DOHH2 (cell line): ENCODE results near the gene USP8.

Source experiments
- H3F3A ChIP-seq: fragments of 200-600 bp; sonication (generic), shearing (Covaris generic); 2 replicates; pipeline ENCODE4 v1.6.0; 2016; ENCODE audit warnings: antibody characterized with exemption, mild to moderate bottlenecking; ENCODE audit not compliant: control insufficient read depth, insufficient read depth
- H3K27ac ChIP-seq: fragments of 200-600 bp; sonication (generic); 2 replicates; pipeline ENCODE4 v1.5.1; 2014; ENCODE audit warnings: low read depth, mild to moderate bottlenecking, low read length, moderate library complexity
- H3K27me3 ChIP-seq: fragments of 200-600 bp; sonication (generic); 2 replicates; pipeline ENCODE4 v1.6.1; 2014; ENCODE audit warnings: mild to moderate bottlenecking, low read length, mixed read lengths; ENCODE audit not compliant: control insufficient read depth
- H3K36me3 ChIP-seq: fragments of 200-600 bp; sonication (generic); 2 replicates; pipeline ENCODE4 v1.6.1; 2014; ENCODE audit warnings: mild to moderate bottlenecking, low read length, moderate library complexity, mixed read lengths; ENCODE audit not compliant: control insufficient read depth
- H3K4me1 ChIP-seq: fragments of 200-600 bp; sonication (generic); 2 replicates; pipeline ENCODE4 v1.6.1; 2014; ENCODE audit warnings: mild to moderate bottlenecking, low read length, mixed read lengths; ENCODE audit not compliant: control insufficient read depth
- H3K4me2 ChIP-seq: fragments of 200-600 bp; sonication (generic); 2 replicates; pipeline ENCODE4 v1.6.0; 2014; ENCODE audit warnings: mild to moderate bottlenecking, low read length, moderate library complexity
- H3K4me3 ChIP-seq: fragments of 200-600 bp; sonication (generic); 2 replicates; pipeline ENCODE4 v1.5.1; 2014; ENCODE audit warnings: mild to moderate bottlenecking, low read length, mixed read lengths
- H3K79me2 ChIP-seq: fragments of 200-600 bp; sonication (generic); 2 replicates; pipeline ENCODE4 v1.6.1; 2014; ENCODE audit warnings: mild to moderate bottlenecking, low read length, mixed read lengths; ENCODE audit not compliant: control insufficient read depth
- H3K9me2 ChIP-seq: fragments of 200-600 bp; sonication (generic); replicated peaks from 2 replicates; pipeline ENCODE4 v1.6.1; 2014; ENCODE audit warnings: mild to moderate bottlenecking, low read length, mixed read lengths; ENCODE audit not compliant: control insufficient read depth
- H3K9me3 ChIP-seq: fragments of 200-600 bp; sonication (generic); 2 replicates; pipeline ENCODE4 v1.6.1; 2014; ENCODE audit warnings: antibody characterized with exemption, low read length, mixed read lengths; ENCODE audit not compliant: control insufficient read depth, insufficient read depth
- H4K20me1 ChIP-seq: fragments of 200-600 bp; sonication (generic); 2 replicates; pipeline ENCODE4 v1.6.0; 2014; ENCODE audit warnings: low read depth, mild to moderate bottlenecking, antibody characterized with exemption, low read length, moderate library complexity; ENCODE audit not compliant: control insufficient read depth, insufficient read depth
- EZH2phosphoT487 ChIP-seq: fragments of 200-600 bp; sonication (generic); IDR thresholded peaks from 2 replicates; pipeline ENCODE4 v1.6.1; 2017; ENCODE audit warnings: borderline replicate concordance, mild to moderate bottlenecking, antibody characterized with exemption, low read length, moderate library complexity, mixed read lengths
- TF ChIP-seq, protein P1 (sequence below): fragments of 200-600 bp; sonication (generic); IDR thresholded peaks from one replicate; pipeline ENCODE4 v1.5.1; 2014; ENCODE audit warnings: antibody characterized with exemption, mild to moderate bottlenecking, low read depth, low read length; ENCODE audit not compliant: poor library complexity, severe bottlenecking

The USP8 gene

DNA sequence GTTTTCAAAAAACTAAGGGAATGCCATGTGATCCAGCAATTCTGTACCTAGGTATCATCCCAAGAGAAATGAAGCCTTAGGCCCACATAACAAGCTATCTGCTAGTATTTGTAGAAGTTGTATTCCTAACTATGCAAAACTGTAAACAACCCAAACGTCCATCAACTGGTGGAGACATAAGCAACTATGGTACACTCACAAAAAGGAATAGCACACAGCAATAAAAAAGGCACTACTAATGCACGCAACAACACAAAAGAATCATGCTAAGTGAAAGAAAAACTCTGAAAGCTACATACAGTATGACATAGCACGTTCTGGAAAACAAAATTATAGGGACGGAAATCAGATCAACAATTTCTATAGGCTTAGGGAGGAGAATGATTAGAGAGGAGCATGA, 107.0 kb downstream of the USP8 start:
- Histone ChIP-seq H3K79me2 (no peaks in the 10 kb centered on the region), H3K27ac (no peak overlapping the region)

DNA sequence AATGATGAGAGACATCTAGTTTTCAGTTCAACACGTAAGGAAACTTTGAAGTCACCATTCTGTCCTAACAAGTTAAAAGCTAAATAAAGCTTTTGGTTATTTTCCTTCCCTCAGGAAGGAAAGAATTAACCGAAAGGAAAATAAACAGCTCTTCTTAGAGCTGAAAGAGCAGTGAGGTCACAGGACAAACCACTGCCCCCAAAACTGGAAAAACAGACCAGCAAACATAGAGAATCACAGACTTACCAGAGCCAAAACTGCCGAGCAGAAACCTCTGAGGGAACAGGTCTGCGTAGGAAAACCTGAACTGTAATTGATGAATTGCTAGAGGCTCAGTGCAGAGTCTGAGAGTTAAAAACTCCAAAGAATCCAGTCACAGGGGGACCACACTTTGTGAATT, 107.6 kb downstream of the USP8 start:
- H3K27me3 ChIP-seq, result 0 out of 2 replicates have a peak, but pooled peaks cover 2% of the 10 kb centered on the region

More for the DNA sequence above, 107.0 kb downstream of the USP8 start:
- TF ChIP-seq, protein P1, sequence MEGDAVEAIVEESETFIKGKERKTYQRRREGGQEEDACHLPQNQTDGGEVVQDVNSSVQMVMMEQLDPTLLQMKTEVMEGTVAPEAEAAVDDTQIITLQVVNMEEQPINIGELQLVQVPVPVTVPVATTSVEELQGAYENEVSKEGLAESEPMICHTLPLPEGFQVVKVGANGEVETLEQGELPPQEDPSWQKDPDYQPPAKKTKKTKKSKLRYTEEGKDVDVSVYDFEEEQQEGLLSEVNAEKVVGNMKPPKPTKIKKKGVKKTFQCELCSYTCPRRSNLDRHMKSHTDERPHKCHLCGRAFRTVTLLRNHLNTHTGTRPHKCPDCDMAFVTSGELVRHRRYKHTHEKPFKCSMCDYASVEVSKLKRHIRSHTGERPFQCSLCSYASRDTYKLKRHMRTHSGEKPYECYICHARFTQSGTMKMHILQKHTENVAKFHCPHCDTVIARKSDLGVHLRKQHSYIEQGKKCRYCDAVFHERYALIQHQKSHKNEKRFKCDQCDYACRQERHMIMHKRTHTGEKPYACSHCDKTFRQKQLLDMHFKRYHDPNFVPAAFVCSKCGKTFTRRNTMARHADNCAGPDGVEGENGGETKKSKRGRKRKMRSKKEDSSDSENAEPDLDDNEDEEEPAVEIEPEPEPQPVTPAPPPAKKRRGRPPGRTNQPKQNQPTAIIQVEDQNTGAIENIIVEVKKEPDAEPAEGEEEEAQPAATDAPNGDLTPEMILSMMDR, result no peak
- no peak for TF ChIP-seq EZH2phosphoT487
- Histone ChIP-seq H3K9me2 (no peaks in the 10 kb centered on the region), H3K4me2 (no peak overlapping the region), H3K36me3 (no peaks in the 10 kb centered on the region), H3F3A (no peaks in the 10 kb centered on the region), H3K4me1 (no peaks in the 10 kb centered on the region), H3K9me3 (no peaks in the 10 kb centered on the region), H3K27me3 (peaks cover 3% of the 10 kb centered on the region; the same call in 1 of the 2 replicates), H4K20me1 (no peaks in the 10 kb centered on the region), H3K4me3 (no peak overlapping the region)

DNA sequence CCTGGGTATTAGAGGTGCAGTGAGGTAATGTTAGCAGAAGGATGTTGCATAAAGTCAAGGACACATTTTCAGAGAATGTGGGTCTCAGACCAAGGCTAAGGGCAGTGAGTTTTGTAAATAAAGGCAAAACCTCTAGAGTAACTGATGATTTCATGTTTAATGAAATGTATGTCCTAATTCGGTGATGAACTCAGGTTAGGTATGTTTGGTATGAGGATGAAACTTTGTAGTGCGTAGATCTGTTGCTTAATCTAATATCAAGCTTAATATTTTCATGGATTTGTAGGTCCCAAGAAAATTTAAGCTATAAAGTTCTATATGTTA, 118.6 kb downstream of the USP8 start:
- TF ChIP-seq EZH2phosphoT487, result no peak
- TF ChIP-seq, protein P1, result no peak
- no peaks in the 10 kb centered on the region for H3K9me3 ChIP-seq
- H4K20me1 ChIP-seq, result no peaks in the 10 kb centered on the region
- no peak overlapping the region for H3K4me2 ChIP-seq
- no peaks in the 10 kb centered on the region for H3K9me2 ChIP-seq
- H3K4me1 ChIP-seq, result no peaks in the 10 kb centered on the region
- peaks cover 4% of the 10 kb centered on the region for H3K27me3 ChIP-seq
- no peak overlapping the region for H3K4me3 ChIP-seq
- no peaks in the 10 kb centered on the region for H3K36me3 ChIP-seq
- no peak overlapping the region for H3K27ac ChIP-seq
- no peaks in the 10 kb centered on the region for H3F3A ChIP-seq
- no peaks in the 10 kb centered on the region for H3K79me2 ChIP-seq

More for the DNA sequence above, 107.6 kb downstream of the USP8 start:
- no peak overlapping the region for H3K27ac ChIP-seq
- no peaks in the 10 kb centered on the region for H3K4me1 ChIP-seq
- H3F3A ChIP-seq, result no peaks in the 10 kb centered on the region
- TF ChIP-seq, protein P1, result no peak
- no peak for TF ChIP-seq EZH2phosphoT487
- no peaks in the 10 kb centered on the region for H4K20me1 ChIP-seq
- no peaks in the 10 kb centered on the region for H3K36me3 ChIP-seq
- no peaks in the 10 kb centered on the region for H3K9me3 ChIP-seq
- H3K9me2 ChIP-seq, result no peaks in the 10 kb centered on the region
- H3K4me3 ChIP-seq, result no peak overlapping the region
- H3K79me2 ChIP-seq, result no peaks in the 10 kb centered on the region
- no peak overlapping the region for H3K4me2 ChIP-seq

DNA sequence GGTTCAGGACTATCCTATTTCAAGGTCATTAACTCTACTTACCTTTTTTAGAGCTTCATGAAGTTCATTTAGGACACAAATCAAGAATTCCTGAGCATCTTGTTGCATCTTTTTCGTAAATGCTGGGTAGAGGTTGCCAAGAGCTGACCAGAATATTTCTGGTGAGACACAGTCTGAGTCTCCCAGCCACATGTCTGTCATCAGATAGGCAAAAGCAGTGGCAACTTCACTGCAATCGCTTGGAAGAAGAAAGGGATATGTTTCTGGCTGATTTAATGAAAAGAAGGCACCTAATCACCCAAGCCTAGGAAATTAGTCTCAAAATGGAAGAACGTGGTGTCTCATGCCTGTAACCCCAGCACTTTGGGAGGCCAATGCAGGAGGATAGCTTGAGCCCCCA, 119.4 kb downstream of the USP8 start:
- H3K27me3 ChIP-seq, result peaks cover 4% of the 10 kb centered on the region
- no peaks in the 10 kb centered on the region for H3K36me3 ChIP-seq
- H3K4me1 ChIP-seq, result no peaks in the 10 kb centered on the region
- no peaks in the 10 kb centered on the region for H3K9me3 ChIP-seq
- H3K9me2 ChIP-seq, result no peaks in the 10 kb centered on the region
- no peaks in the 10 kb centered on the region for H3K79me2 ChIP-seq
- H3K27ac ChIP-seq, result no peak overlapping the region
- H3K4me2 ChIP-seq, result no peak overlapping the region
- TF ChIP-seq EZH2phosphoT487, result no peak
- H4K20me1 ChIP-seq, result no peaks in the 10 kb centered on the region
- no peak overlapping the region for H3K4me3 ChIP-seq
- H3F3A ChIP-seq, result no peaks in the 10 kb centered on the region
